Regular cardiac myocyte (primary cell): ENCODE results near the gene PRR15. TPM values are rescaled to one million over a fixed set of nuclear protein-coding genes. Genes with fewer than 3 reads are reported as not detected.

Experiments
- total RNA-seq: library from RNA; depleted of rRNA; stranded (reverse); fragments of >200 nt; gene quantifications from 2 replicates; pipeline ENCODE4 v1.2.3, GENCODE V29; 2014

Gene PRR15
- total RNA-seq: 3.7 and 4.4 TPM in 2 replicates

DNA sequence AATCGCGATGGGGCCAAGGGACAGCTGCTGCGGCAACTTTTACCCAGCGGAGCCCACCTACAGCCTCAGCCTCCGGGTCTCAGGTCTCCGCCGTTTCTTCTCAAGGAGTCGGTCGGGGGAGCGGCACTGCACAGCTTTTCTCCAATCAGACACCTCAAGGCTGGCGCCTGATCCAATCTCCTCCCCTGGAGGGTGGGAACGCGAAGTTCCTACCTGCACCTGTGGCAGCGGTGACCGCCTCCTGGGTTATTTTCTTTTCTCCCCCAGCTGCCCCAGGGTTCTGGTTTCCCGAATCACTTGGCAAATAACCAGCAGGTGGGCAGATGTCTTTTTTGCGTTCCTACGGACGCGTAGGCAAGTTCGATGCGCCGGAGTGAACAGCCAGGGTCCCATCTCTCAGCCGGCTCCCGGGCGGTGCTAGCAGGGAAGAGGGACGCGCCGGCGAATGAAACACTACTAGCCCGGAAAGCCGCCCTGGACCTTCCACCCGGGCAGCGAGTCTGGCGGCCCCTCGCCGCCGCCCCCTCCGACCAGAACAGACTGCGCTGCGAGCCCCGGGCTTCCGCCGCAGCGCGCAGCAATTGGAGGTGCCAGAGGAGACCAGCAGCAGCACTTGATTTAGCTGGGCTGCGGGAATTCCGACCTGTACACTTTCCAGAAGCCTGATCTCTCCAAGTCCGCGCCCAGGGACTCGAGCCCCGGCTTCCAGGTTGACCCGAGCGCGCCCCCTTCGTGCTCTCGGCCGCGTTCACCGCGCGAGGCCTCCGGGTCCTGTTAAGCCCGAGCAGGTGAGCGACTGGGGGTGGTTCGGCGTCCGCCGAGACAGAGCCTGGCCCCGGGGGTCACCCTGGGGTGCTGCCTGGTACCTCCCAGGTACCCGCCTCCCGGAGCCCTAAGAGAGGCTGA, at the start of gene PRR15:
Gene PRR15 (plus strand): TSS at position 246 of the 906 bp plus-strand sequence. CDS start 2,495 bp downstream, outside the sequence.

Other genes starting within 250 kb of the PRR15 start
- not detected in 2 replicates for gene WIPF3, start 242.7 kb downstream of the PRR15 start, total RNA-seq